HCT116 (cell line): ENCODE data around the gene SPIRE1. TPM values are rescaled to one million over a fixed set of nuclear protein-coding genes. Genes with fewer than 3 reads are reported as not detected.

Experiments used
- ATAC-seq: fragments of 200-7000 bp; cut with Tn5 transposase; 2 replicates; pipeline ENCODE4 v1.9.1; 2020; ENCODE audit warnings: mild to moderate bottlenecking, moderate library complexity
- BruUV-seq: library from RNA; stranded (reverse); fragments of 400-500 nt; replicated peaks from 2 replicates; lab custom pipeline; 2021; lab: Mats Ljungman, UMichigan
- CTCF ChIA-PET: fragments of 300-600 bp; sonication (Branson Sonifier 250); formaldehyde crosslinking; loops from one replicate; lab custom pipeline; 2021; ENCODE audit warnings: antibody characterized with exemption; lab: Charles Lee
- POLR2A ChIA-PET: fragments of 300-600, 350-600 bp; sonication (Branson Sonifier 250); formaldehyde crosslinking; loops from one replicate; lab custom pipeline; 2021; ENCODE audit warnings: antibody characterized with exemption; lab: Charles Lee
- RAD21 ChIA-PET, 2 experiments: fragments of 300-600 bp; sonication (Branson Sonifier 250); formaldehyde crosslinking; loops; one replicate each; lab custom pipeline; 2023; ENCODE audit warnings: low total read pairs in 2 of 2; ENCODE audit not compliant: uncharacterized antibody in 2 of 2, unreplicated experiment in 2 of 2, low non-redundant PET in 1 of 2; lab: Charles Lee
- DNase-seq: peaks from one replicate; pipeline ENCODE4 v3.0.0-alpha.2; 2010; ENCODE audit warnings: low read depth, low spot score
- H2AFZ ChIP-seq: fragments of 200-600 bp; shearing (Covaris generic), sonication (generic); 2 replicates; pipeline ENCODE4 v1.6.1; 2017; ENCODE audit warnings: low read depth, mixed run types, mixed read lengths, antibody characterized with exemption, low read length; ENCODE audit not compliant: poor library complexity, severe bottlenecking
- H3K27ac ChIP-seq: 2 replicates; pipeline ENCODE4 v1.5.1; 2012; ENCODE audit warnings: low read depth, low read length
- H3K27me3 ChIP-seq: fragments of 200-600 bp; sonication (generic); 2 replicates; pipeline ENCODE4 v1.6.1; 2016; ENCODE audit warnings: mixed run types, low read length, mixed read lengths; ENCODE audit not compliant: insufficient read depth
- H3K36me3 ChIP-seq, 2 experiments: fragments of 200-500 bp in 1 of 2; fragments of 200-600 bp in 1 of 2; sonication (Bioruptor generic) in 1 of 2; sonication (generic) in 1 of 2; 2 replicates each; pipeline versions ENCODE4 v1.5.1 to v1.6.1; 2014 to 2016; ENCODE audit warnings: low read length in 2 of 2, inconsistent platforms in 1 of 2, mixed read lengths in 1 of 2, mixed run types in 1 of 2; ENCODE audit not compliant: insufficient read depth in 2 of 2, control insufficient read depth in 1 of 2
- H3K4me1 ChIP-seq, 2 experiments: fragments of 200-600 bp in 1 of 2; sonication (generic) in 1 of 2; 2 replicates each; pipeline versions ENCODE4 v1.5.1 to v1.6.1; 2012 to 2017; ENCODE audit warnings: low read length in 2 of 2, inconsistent platforms in 1 of 2, mild to moderate bottlenecking in 1 of 2, mixed read lengths in 1 of 2, mixed run types in 1 of 2, moderate library complexity in 1 of 2; ENCODE audit not compliant: insufficient read depth in 2 of 2, control insufficient read depth in 1 of 2
- H3K4me2 ChIP-seq: fragments of 200-600 bp; sonication (generic); 2 replicates; pipeline ENCODE4 v1.6.1; 2017; ENCODE audit warnings: mixed run types, low read length, mixed read lengths
- H3K4me3 ChIP-seq, 2 experiments: fragments of 200-600 bp in 1 of 2; sonication (generic) in 1 of 2; replicated peaks in 1 of 2; 2 replicates each; pipeline ENCODE4 v1.5.1; 2011 to 2016; ENCODE audit warnings: low read length in 2 of 2, control low read depth in 1 of 2, low read depth in 1 of 2, mild to moderate bottlenecking in 1 of 2, mixed read lengths in 1 of 2, mixed run types in 1 of 2
- H3K79me2 ChIP-seq: fragments of 200-600 bp; sonication (generic); 2 replicates; pipeline ENCODE4 v1.6.1; 2017; ENCODE audit warnings: mild to moderate bottlenecking, mixed run types, low read length, moderate library complexity, mixed read lengths; ENCODE audit not compliant: insufficient read depth
- H3K9ac ChIP-seq: fragments of 200-600 bp; sonication (generic); 2 replicates; pipeline ENCODE4 v1.6.1; 2016; ENCODE audit warnings: low read length, mixed read lengths
- H3K9me2 ChIP-seq: fragments of 200-600 bp; sonication (generic), shearing (Covaris generic); 2 replicates; pipeline ENCODE4 v1.6.1; 2017; ENCODE audit warnings: mixed run types, mild to moderate bottlenecking, moderate library complexity; ENCODE audit not compliant: insufficient read depth
- H3K9me3 ChIP-seq, 2 experiments: fragments of 200-500 bp in 1 of 2; fragments of 200-600 bp in 1 of 2; sonication (Bioruptor generic) in 1 of 2; sonication (generic) in 1 of 2; 2 replicates each; pipeline ENCODE4 v1.6.1; 2014 to 2017; ENCODE audit warnings: low read length in 2 of 2, mixed read lengths in 2 of 2, inconsistent platforms in 1 of 2, low read depth in 1 of 2, mild to moderate bottlenecking in 1 of 2, mixed run types in 1 of 2, moderate library complexity in 1 of 2; ENCODE audit not compliant: control insufficient read depth in 1 of 2, insufficient read depth in 1 of 2
- H4K20me1 ChIP-seq: fragments of 200-600 bp; sonication (generic), shearing (Covaris generic); 2 replicates; pipeline ENCODE4 v1.6.1; 2017; ENCODE audit warnings: mixed run types, mild to moderate bottlenecking, moderate library complexity; ENCODE audit not compliant: insufficient read depth
- CEBPB ChIP-seq: IDR thresholded peaks from 2 replicates; pipeline ENCODE4 v1.6.1; 2012; ENCODE audit warnings: low read depth
- FOSL1 ChIP-seq: IDR thresholded peaks from 2 replicates; pipeline ENCODE4 v1.6.1; 2012; ENCODE audit warnings: low read depth
- JUND ChIP-seq: IDR thresholded peaks from 2 replicates; pipeline ENCODE4 v1.6.1; 2012
- SP1 ChIP-seq: IDR thresholded peaks from 2 replicates; pipeline ENCODE4 v1.6.1; 2012; ENCODE audit warnings: low read depth
- ZBTB33 ChIP-seq: IDR thresholded peaks from 2 replicates; pipeline ENCODE4 v1.6.1; 2011; ENCODE audit warnings: mild to moderate bottlenecking, low read length, moderate library complexity; ENCODE audit not compliant: insufficient replicate concordance; ENCODE audit errors: extremely low read depth
- intact Hi-C: fragments of 100-400 bp; cut with micrococcal nuclease; formaldehyde crosslinking; loops from 2 replicates; pipeline ENCODE4 v1.10.0; 2022
- total RNA-seq: library from RNA; stranded (reverse); gene quantifications from one replicate; pipeline ENCODE4 v1.2.1, GENCODE V29; 2021; ENCODE audit not compliant: unreplicated experiment

Gene SPIRE1
- total RNA-seq, 1 experiment from 2014 or later, result 26.6 TPM

GRCh38 chr18:12403601-12404506, 254.1 kb downstream of the SPIRE1 start:
- Histone ChIP-seq H3K9me2 (no peaks in the 10 kb centered on the region), H3K27ac (no peak overlapping the region), H3K4me3 (peak overlapping the region in 1 of 2 experiments; percentile 31; a peak in 1 of 4 replicates), H3K79me2 (peaks cover 7% of the 10 kb centered on the region), H3K4me2 (peak overlapping the region; percentile 53), H2AFZ (peak overlapping the region; percentile 89), H3K9ac (peak overlapping the region; percentile 18; the same call in 1 of the 2 replicates), H3K36me3 (no peaks in the 10 kb centered on the region), H3K4me1 (peaks cover 13 to 35% of the 10 kb centered on the region in 2 experiments), H4K20me1 (no peaks in the 10 kb centered on the region), H3K9me3 (no peaks in the 10 kb centered on the region), H3K27me3 (peaks cover 17% of the 10 kb centered on the region; the same call in 1 of the 2 replicates)
- BruUV-seq, result no TSS peak
- intact Hi-C loops, result no loop called here
- ChIA-PET RAD21 (no interaction called here), POLR2A (interaction anchor here (0.7 kb wide), 1 partner anchor 416 kb away, joined by 3 read pairs; no protein-coding TSS in a partner anchor), CTCF (no interaction called here)
- DNase-seq (peak; percentile 68), ATAC-seq (peak; percentile 46; the same call in 1 of the 2 replicates)
- TF ChIP-seq JUND, result peak; percentile 82
- TF ChIP-seq FOSL1, result peak; percentile 87
- 0 out of 2 replicates have a peak, but pooled peaks have one; percentile 41 for TF ChIP-seq CEBPB
- no peak for TF ChIP-seq ZBTB33
- 0 out of 2 replicates have a peak, but pooled peaks have one; percentile 40 for TF ChIP-seq SP1
